Measurements from ENCODE around the gene NFE2L1. TPM values are rescaled to one million over a fixed set of nuclear protein-coding genes. Genes with fewer than 3 reads are reported as not detected.

NFE2L1 gene
- total and polyA plus RNA-seq, 9 of the 15 experiments (the other 6 are each of a cell fraction or from before 2014, with no cell fraction given) = 2.0 to 68.6 (median 39.7) TPM

DNA sequence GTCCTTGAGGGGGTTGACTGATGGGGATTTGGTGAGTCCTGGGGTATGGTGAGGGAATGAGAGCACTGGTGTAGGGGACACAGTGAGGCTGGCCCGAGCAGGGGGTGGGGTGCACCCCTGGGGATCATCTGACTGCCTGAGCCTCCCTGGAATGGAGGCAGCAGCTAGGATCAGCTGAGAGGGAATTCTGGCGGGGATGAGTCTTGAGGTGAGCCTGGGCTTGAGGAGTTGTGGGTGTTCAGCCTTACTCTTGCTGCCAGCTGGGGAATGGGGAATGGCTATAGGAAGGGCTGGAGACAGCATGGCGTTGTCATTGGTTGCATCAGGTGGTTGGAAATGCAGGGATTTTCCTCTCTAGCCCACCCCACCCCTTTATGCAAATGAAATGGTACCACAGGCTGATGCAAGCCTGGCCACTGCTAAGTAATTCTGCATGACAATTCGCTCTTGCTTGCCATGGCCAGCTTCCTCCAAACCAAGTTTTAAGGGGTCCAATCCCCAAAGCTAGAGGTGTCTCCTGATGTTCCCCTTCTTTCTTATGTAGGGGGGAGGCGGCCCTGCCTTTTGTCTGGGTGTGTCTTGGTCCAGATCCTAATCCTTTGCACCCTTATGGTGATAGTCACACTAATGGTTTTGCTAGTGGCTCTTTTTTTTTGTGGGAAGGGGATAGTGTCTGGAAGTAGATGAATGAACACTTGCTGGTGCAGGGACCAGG is 7.5 kb downstream of the NFE2L1 start (continued):
- TF ChIP-seq ZNF408 (CRISPR knock-in tag; IDR thresholded peaks at IDR 0.05; ENCODE audit: low read depth) (no peak), FOS (IDR thresholded peaks at IDR 0.05; ENCODE audit: extremely low read depth, insufficient read length) (no peak), RBFOX2 (IDR thresholded peaks at IDR 0.05; ENCODE audit: low read depth, low read length) (peak; percentile 73), CEBPB (tag; IDR thresholded peaks at IDR 0.05) (peak; percentile 73), TBL1XR1 (IDR thresholded peaks at IDR 0.05; ENCODE audit: low read length in 2 of 2) (no peak), PML (IDR thresholded peaks at IDR 0.05; ENCODE audit: low read length) (no peak), YY1 (IDR thresholded peaks at IDR 0.05; ENCODE audit: borderline replicate concordance in 1 of 3, control insufficient read depth in 1 of 3, extremely low read depth in 1 of 3, insufficient read depth in 3 of 3, insufficient read length in 1 of 3, insufficient replicate concordance in 2 of 3, low read depth in 1 of 3, low read length in 2 of 3) (no peak), MYC (IDR thresholded peaks at IDR 0.05; ENCODE audit: low read depth, low read length) (peak; percentile 91), MYC (CRISPR knock-in tag; IDR thresholded peaks at IDR 0.05; ENCODE audit: borderline replicate concordance, low read depth) (no peak), SMAD4 (CRISPR knock-in tag; conservative IDR thresholded peaks at IDR 0.05) (peak; percentile 91)
- TF ChIP-seq, protein P1, sequence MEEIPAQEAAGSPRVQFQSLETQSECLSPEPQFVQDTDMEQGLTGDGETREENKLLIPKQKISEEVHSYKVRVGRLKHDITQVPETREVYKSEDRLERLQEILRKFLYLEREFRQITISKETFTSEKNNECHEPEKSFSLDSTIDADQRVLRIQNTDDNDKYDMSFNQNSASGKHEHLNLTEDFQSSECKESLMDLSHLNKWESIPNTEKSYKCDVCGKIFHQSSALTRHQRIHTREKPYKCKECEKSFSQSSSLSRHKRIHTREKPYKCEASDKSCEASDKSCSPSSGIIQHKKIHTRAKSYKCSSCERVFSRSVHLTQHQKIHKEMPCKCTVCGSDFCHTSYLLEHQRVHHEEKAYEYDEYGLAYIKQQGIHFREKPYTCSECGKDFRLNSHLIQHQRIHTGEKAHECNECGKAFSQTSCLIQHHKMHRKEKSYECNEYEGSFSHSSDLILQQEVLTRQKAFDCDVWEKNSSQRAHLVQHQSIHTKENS (CRISPR knock-in tag; IDR thresholded peaks at IDR 0.05) = no peak
- TF ChIP-seq, protein P2, sequence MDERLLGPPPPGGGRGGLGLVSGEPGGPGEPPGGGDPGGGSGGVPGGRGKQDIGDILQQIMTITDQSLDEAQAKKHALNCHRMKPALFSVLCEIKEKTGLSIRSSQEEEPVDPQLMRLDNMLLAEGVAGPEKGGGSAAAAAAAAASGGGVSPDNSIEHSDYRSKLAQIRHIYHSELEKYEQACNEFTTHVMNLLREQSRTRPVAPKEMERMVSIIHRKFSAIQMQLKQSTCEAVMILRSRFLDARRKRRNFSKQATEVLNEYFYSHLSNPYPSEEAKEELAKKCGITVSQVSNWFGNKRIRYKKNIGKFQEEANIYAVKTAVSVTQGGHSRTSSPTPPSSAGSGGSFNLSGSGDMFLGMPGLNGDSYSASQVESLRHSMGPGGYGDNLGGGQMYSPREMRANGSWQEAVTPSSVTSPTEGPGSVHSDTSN (CRISPR knock-in tag; IDR thresholded peaks at IDR 0.05; ENCODE audit: low read depth) = no peak
- TF ChIP-seq, protein P2 (tag; conservative IDR thresholded peaks at IDR 0.05; ENCODE audit: low read depth) = no peak
- TF ChIP-seq, protein P3, sequence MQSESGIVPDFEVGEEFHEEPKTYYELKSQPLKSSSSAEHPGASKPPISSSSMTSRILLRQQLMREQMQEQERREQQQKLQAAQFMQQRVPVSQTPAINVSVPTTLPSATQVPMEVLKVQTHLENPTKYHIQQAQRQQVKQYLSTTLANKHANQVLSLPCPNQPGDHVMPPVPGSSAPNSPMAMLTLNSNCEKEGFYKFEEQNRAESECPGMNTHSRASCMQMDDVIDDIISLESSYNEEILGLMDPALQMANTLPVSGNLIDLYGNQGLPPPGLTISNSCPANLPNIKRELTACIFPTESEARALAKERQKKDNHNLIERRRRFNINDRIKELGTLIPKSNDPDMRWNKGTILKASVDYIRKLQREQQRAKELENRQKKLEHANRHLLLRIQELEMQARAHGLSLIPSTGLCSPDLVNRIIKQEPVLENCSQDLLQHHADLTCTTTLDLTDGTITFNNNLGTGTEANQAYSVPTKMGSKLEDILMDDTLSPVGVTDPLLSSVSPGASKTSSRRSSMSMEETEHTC (IDR thresholded peaks at IDR 0.05) = no peak
